HG02840 (cell line): Measurements from ENCODE around the gene SAMD14.

Source experiments
- ATAC-seq: cut with Tn5 transposase; IDR thresholded peaks from one replicate; pipeline ENCODE4 v1.9.1; 2021; ENCODE audit warnings: mild to moderate bottlenecking, moderate library complexity, moderate number of reproducible peaks; ENCODE audit not compliant: unreplicated experiment, low FRiP score

The SAMD14 gene

GRCh38 chr17:50149091-50149416 lies 19.1 kb upstream of the SAMD14 start:
- ATAC-seq, result no peak

GRCh38 chr17:50148226-50149090 lies 18.5 kb upstream of the SAMD14 start:
- peak; percentile 39 for ATAC-seq

- no peak for ATAC-seq
Observed at GRCh38 chr17:50147841-50148225, 17.9 kb upstream of the SAMD14 start.

- no peak for ATAC-seq
Observed at GRCh38 chr17:50146927-50147665, 17.1 kb upstream of the SAMD14 start.

DNA sequence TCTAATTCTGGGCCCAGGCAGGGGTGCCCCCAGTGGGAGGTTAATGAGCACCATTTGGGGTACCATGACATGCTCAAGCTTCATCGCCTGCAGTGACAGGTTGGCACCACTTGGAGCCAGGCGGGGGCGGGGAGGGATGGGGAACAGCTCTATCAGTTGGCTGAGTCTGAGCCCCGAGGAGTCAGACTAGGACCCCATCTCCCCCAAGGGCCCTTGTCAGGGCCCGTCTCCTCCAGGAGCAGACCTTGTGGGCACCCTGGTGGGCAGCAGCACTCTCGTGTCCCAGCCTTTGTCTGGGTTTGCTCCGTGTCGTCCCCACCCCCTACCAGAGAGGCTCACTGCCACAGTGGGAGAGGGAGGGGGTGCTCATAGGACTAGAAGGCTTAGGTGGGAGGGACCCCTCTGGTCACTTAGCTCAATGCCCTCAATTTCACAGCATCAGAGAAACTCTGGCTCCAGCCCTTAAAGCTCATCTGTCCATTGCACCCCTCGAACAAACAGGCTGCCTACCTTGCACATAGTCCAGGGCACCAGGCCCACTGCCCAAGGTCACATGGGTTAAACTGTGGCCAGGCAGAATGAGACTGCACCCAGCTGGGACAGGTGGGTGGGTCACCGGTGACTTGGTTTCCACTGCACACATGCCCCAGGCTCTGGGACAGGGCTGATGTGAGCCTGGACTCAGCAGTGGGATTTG lies 16.4 kb upstream of the SAMD14 start:
- ATAC-seq, result no peak

- ATAC-seq, result no peak
Observed at GRCh38 chr17:50145532-50146229, 15.7 kb upstream of the SAMD14 start.

DNA sequence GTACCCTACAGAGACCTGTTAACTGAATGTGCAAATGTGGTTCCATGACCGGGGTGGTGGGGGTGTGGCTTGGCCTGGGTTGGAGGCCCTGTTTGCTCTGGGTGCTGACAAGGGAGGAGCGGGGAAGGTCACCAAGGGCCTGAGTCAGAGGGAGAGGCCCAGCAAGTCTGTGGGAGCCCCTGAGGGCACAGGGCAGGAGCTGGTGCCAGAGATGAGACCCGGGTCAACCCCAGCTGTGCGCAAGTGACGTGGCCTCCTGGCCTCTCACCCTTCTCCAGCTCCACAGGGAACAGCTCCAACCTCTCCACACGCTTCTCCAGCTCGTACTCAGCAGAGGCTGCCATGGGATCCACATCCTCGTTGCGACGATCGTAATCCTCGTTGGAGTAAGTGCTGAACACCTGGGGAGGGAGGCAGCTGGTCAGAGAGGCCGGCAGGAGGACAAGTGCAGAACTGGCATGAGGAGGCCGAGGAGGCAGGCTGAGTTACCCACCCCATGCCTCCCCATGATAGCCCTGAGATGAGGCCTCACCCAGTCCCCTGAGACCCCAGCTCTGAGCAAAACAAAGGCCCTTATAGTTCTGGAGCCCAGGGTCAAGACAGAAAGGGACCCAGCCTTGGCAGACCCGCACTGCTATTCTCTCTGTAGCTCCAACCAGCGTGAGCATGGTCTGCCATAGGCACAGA lies 15.0 kb upstream of the SAMD14 start:
- no peak for ATAC-seq

DNA sequence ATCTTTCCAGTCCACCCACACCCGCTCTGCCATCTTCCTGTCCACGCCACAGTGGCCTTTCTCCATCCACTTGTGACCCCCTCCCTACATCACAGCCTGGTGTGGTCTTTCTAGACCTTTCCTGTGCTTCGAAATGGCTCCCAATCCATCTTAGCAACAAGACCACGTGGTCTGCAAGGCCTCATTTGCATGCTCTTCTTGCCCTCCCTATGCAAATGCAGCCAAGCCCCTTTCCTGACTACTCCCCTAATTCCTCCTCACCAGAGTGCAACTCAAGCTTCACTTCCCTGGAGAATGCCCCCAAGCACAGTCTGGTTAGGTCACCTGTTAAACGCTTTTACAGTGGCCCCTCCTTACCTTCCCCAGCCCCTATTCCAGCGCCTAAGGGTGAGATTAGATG lies 14.4 kb upstream of the SAMD14 start:
- no peak for ATAC-seq

DNA sequence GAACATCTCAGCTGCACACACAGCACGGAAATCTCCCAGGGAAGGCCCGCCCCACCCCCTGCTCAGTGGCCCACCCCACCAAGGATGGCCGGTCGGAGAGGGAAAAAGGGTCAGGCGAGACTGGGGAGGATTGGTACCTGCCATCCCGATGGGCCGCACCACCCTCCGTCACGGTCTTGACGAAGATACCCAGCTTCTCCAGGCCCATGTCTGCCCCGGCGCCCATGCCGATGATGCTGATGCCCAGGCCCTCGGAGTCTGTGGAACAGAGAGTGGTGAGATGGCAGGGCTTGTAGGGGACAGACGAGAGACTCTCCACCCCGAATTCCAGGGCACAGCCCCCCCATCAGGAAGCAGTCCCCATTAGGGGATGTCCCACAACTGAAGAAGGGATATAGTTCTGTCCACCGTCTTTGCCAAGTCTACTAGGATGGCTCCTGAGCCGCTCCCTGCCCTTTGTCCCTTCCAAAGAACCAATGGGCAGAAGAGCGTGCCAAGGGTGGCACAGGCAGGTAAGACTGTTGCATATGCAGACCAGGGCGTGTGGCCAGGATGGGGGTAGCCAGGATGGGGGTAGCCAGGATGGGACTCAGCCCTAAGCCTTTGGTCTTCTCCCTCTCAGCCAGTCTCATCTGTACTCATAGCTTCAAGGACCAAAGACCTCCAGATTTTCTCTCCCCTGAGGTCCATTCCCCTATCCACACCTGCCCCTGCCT lies 13.7 kb upstream of the SAMD14 start:
- ATAC-seq, result no peak

DNA sequence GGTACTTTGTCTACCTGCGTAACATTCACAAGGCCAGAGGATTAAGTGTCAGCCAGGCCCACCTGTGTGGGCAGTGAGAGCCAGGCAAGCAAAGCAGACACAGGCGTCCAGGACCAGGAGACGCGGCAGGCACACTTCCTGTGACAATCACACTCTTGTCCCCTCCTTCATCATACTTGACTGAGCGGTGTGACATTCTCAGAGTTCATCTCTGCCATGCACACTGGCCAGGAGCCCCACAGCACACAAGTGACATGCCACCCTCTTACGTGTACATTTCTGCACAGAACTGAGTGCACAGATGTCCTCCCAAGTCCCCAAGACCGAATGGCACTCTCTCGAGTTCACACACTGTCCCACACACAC lies 11.8 kb upstream of the SAMD14 start:
- no peak for ATAC-seq

DNA sequence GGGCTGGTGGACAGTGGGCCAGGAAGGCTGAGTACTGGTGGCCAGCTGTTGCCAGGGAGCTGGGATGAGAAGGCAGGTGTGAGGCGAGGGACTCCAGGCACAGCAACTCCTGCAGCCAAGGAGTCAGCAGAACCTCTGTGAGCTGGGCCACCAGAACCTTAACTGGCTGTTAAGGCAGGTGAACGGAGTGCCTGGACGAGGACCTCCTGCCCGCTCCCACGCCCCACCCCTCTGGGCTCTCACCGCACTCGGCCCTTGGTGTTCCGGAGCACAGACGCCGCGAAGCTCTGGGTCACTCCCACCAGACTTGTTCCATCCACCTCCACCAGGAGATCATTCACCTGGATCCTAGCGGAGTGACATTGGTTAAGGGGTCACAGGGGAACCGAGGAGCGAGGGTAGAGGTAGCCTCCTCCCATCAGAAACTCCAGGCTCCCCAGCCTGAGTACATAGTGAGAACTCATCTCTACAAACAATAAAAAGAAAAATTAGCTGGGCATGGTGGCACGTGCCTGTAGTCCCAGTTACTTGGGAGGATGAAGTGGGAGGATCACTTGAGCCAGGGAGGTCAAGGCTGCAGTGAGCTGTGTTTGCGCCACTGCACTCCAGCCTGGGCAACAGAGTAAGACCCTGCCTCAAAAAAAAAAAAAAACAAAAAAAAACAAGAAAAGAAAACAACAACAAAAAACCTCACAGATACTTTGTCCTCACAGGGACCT lies 11.2 kb upstream of the SAMD14 start:
- no peak for ATAC-seq

DNA sequence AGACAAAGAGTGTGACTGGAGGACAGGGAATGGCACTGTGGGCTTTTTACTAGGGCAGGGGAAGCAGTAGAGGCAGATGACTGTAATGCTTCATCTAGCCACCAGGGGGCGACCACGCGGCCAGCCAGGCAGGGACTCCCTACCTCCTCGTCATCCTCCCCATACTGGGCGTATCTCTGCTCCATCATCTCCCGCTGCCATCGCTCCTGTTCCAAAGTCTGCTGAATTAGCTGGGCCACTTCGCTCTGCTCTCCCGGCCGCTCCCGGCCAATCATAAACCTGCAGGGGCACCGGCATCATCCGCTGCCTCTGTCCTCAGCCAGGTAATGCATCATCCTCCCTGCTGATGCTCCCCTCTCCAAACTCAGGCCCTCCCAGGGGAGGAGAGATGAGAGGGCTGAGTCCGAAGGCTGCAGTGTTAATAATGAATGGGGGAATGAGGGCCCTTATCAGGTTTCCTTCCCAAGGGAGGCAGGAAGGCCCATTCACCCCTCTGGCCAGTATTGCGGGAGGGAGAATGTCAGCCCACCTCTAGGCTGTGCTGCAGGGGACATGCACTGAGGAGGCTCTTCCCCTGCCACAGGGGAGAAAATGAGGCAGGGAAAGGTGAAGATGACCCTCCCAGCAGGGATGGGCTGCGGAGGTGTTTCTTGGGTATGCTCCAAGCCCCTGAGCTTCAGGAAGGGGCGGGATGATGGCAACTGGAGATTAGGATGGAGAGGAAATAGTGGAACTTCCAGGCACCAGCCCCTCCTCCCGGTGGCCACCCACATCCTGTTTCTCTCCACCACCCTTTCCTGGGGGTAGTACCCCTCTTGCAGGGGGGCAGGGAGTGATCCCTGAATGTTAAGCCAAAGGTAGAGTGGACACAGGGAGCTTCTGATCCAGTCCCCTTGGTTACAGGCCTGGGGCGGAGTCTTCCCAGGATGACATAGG lies 10.3 kb upstream of the SAMD14 start:
- ATAC-seq, result no peak

DNA sequence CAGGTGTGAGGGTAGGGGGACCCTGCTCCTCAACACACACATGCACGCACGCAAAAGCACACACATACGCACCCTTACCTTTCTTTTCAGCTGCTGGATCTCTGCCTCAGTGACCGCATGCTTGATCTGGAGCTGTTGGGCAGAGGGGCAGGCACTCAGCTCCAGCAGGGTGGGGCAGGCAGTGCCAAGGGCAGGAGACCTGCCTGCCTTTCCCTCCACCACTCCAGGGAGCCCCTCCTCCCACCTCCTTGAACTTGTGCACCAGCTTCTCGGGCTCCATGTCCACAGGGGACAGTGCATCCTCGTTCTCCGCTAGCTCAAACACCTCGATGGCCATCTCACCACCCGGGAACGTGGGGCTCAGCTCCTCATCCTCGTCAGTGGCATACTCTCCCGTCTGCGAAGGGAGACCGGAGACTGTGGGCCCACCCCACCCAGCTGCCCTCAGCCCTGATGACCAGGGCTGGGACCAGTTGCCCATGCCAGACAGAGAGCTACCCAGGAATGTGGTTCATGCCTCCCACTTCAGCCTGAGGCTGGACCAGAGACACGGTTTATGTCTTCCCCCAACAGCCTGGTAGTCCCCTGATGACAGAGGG lies 9.3 kb upstream of the SAMD14 start:
- no peak for ATAC-seq

DNA sequence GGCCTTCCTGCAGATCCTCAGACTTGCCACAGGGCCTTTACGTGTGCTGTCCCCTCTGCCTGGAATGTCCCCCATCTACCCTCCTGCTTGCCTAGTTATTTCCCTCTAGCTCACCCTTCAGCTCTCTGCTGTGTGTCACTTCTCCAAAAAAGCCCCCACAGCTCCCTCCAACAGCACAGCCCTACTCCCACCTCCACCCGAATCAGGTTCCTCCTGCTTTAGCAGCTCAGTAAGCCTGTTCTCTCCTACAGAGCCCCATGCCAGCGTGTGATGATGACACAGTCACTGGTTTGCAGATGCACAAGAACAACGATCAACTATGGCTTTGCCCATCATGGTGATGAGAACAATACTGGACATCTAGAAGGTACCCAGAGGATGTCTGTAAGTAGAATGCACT lies 7.1 kb upstream of the SAMD14 start:
- ATAC-seq, result no peak

- no peak for ATAC-seq
Observed at GRCh38 chr17:50136096-50136687, 6.2 kb upstream of the SAMD14 start.

GRCh38 chr17:50135316-50136095 lies 5.5 kb upstream of the SAMD14 start:
- ATAC-seq, result no peak
